Endothelial cell of umbilical vein (primary cell): ENCODE measurements around the gene EML4.

ENCODE experiments used
- EZH2 ChIP-seq: IDR thresholded peaks from 2 replicates; pipeline ENCODE4 v1.6.1; 2012; ENCODE audit warnings: borderline replicate concordance, low read depth, mild to moderate bottlenecking, moderate library complexity, low read length, inconsistent platforms; ENCODE audit not compliant: severe bottlenecking
- JUN ChIP-seq: IDR thresholded peaks from 2 replicates; pipeline ENCODE4 v1.6.1; 2011; ENCODE audit warnings: borderline replicate concordance, low read depth; ENCODE audit not compliant: insufficient read length, insufficient read depth
- POLR2A ChIP-seq: IDR thresholded peaks from 2 replicates; pipeline ENCODE4 v1.6.1; 2012; ENCODE audit warnings: low read depth, mild to moderate bottlenecking, control low read depth, low read length
- POLR2AphosphoS5 ChIP-seq: IDR thresholded peaks from 2 replicates; pipeline ENCODE4 v1.6.1; 2012; ENCODE audit warnings: low read depth, mild to moderate bottlenecking, control low read depth, low read length, moderate library complexity; ENCODE audit not compliant: insufficient read depth
- TF ChIP-seq, protein P1 (sequence below), 2 donors: IDR thresholded peaks; 1 replicate in 1 of 2; 2 replicates in 1 of 2; pipeline ENCODE4 v1.5.1; 2011; ENCODE audit warnings: low read length in 2 of 2, mild to moderate bottlenecking in 2 of 2, moderate library complexity in 2 of 2, control low read depth in 1 of 2, inconsistent platforms in 1 of 2, low read depth in 1 of 2; ENCODE audit not compliant: insufficient read depth in 1 of 2; ENCODE audit errors: extremely low read depth in 1 of 2
- TF ChIP-seq, protein P2 (sequence below): IDR thresholded peaks from 2 replicates; pipeline ENCODE4 v1.6.1; 2011; ENCODE audit not compliant: insufficient read depth, insufficient read length

DNA sequence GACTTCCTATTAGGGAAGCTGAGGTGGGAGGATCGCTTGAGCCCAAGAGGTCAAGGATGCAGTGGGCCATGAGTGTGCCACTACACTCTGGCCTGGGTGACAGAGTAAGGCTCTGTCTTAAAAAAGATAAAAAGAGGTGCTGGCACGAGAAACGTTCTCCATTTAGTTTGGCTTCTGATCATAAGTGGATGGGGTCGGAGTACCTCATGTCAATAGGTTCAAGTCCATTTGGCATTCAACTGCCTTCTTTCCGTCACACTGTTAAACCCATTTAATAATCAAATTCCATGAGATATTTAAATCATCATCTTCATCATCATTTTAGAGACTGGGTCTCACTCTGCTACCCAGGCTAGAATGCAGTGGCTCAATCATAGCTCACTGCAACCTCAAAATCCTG is 182.7 kb downstream of the EML4 start:
- TF ChIP-seq, protein P1, sequence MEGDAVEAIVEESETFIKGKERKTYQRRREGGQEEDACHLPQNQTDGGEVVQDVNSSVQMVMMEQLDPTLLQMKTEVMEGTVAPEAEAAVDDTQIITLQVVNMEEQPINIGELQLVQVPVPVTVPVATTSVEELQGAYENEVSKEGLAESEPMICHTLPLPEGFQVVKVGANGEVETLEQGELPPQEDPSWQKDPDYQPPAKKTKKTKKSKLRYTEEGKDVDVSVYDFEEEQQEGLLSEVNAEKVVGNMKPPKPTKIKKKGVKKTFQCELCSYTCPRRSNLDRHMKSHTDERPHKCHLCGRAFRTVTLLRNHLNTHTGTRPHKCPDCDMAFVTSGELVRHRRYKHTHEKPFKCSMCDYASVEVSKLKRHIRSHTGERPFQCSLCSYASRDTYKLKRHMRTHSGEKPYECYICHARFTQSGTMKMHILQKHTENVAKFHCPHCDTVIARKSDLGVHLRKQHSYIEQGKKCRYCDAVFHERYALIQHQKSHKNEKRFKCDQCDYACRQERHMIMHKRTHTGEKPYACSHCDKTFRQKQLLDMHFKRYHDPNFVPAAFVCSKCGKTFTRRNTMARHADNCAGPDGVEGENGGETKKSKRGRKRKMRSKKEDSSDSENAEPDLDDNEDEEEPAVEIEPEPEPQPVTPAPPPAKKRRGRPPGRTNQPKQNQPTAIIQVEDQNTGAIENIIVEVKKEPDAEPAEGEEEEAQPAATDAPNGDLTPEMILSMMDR (IDR thresholded peaks at IDR 0.05; ENCODE audit: extremely low read depth in 1 of 2, insufficient read depth in 1 of 2, low read depth in 1 of 2, low read length in 2 of 2) = no peak
- TF ChIP-seq JUN (no peak), POLR2AphosphoS5 (no peak), EZH2 (no peak), POLR2A (no peak)
- TF ChIP-seq, protein P2, sequence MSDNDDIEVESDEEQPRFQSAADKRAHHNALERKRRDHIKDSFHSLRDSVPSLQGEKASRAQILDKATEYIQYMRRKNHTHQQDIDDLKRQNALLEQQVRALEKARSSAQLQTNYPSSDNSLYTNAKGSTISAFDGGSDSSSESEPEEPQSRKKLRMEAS = no peak
